ENCODE measurements around the gene GPATCH2. TPM values are rescaled to one million over a fixed set of nuclear protein-coding genes. Genes with fewer than 3 reads are reported as not detected.
A peak's percentile ranks its signal among the peaks of the same experiment; 100 is the strongest.

GPATCH2 gene
- total RNA-seq, 1 experiment from 2014 or later = 17.2 TPM

GRCh38 chr1:217599154-217599553 is 31.7 kb downstream of the GPATCH2 start:
- H4K20me1 ChIP-seq (ENCODE audit: low read length) = no peaks in the 10 kb centered on the region
- no peaks in the 10 kb centered on the region for H3F3A ChIP-seq (ENCODE audit: low read length, unreplicated experiment)
- POLR2A ChIA-PET (ENCODE audit: unreplicated experiment) = no interaction called here
- BruUV-seq (replicated peaks) = no TSS peak
- TF ChIP-seq CTCF (conservative IDR thresholded peaks at IDR 0.05; ENCODE audit: low read depth, low read length) = no peak
- no peak overlapping the region for H3K9ac ChIP-seq (ENCODE audit: low read length)
- DNase-seq = no peak
- no peak overlapping the region for H3K4me3 ChIP-seq (ENCODE audit: low read length)
- H3K27ac ChIP-seq (ENCODE audit: low read length) = no peak overlapping the region
- no peak overlapping the region for H2AFZ ChIP-seq (ENCODE audit: low read length)
- no peaks in the 10 kb centered on the region for H3K27me3 ChIP-seq (ENCODE audit: low read length)
- CTCF ChIA-PET = no interaction called here
- H3K4me2 ChIP-seq (ENCODE audit: low read length) = no peak overlapping the region
- H3K9me2 ChIP-seq (replicated peaks; ENCODE audit: low read length) = no peaks in the 10 kb centered on the region
- ATAC-seq = no peak
- H3K4me1 ChIP-seq (ENCODE audit: insufficient read depth, low read length) = no peaks in the 10 kb centered on the region
- no peaks in the 10 kb centered on the region for H3K9me3 ChIP-seq (ENCODE audit: low read length)
- H3K79me2 ChIP-seq (ENCODE audit: low read length) = no peaks in the 10 kb centered on the region
- H3K36me3 ChIP-seq (ENCODE audit: low read depth, low read length) = no peaks in the 10 kb centered on the region
- intact Hi-C loops (cut with micrococcal nuclease) = no loop called here

GRCh38 chr1:217590598-217590997 is 40.3 kb downstream of the GPATCH2 start:
- Histone ChIP-seq H3K27me3 (ENCODE audit: low read length) (no peaks in the 10 kb centered on the region), H2AFZ (ENCODE audit: low read length) (no peak overlapping the region), H3K4me1 (ENCODE audit: insufficient read depth, low read length) (no peaks in the 10 kb centered on the region), H3K79me2 (ENCODE audit: low read length) (no peaks in the 10 kb centered on the region), H3K9ac (ENCODE audit: low read length) (no peak overlapping the region), H3K4me3 (ENCODE audit: low read length) (no peak overlapping the region), H3K4me2 (ENCODE audit: low read length) (no peak overlapping the region), H3K27ac (ENCODE audit: low read length) (no peak overlapping the region), H4K20me1 (ENCODE audit: low read length) (no peaks in the 10 kb centered on the region), H3K9me2 (replicated peaks; ENCODE audit: low read length) (no peaks in the 10 kb centered on the region), H3K9me3 (ENCODE audit: low read length) (no peaks in the 10 kb centered on the region), H3F3A (ENCODE audit: low read length, unreplicated experiment) (no peaks in the 10 kb centered on the region), H3K36me3 (ENCODE audit: low read depth, low read length) (no peaks in the 10 kb centered on the region)
- DNase-seq (peak; percentile 19), ATAC-seq (peak; percentile 53; the same call in 1 of the 2 replicates)
- ChIA-PET POLR2A (ENCODE audit: unreplicated experiment) (interaction anchor here (0.5 kb wide), 1 partner anchor 320 kb away, joined by 3 read pairs; no protein-coding TSS in a partner anchor), CTCF (interaction anchor here (0.5 to 0.8 kb wide), 3 partner anchors 40 to 580 kb away, joined by 3 to 4 read pairs (median 3); partner anchors contain the start of gene GPATCH2)
- no peak for TF ChIP-seq EZH2phosphoT487 (IDR thresholded peaks at IDR 0.05; ENCODE audit: borderline replicate concordance, low read length)
- TF ChIP-seq CTCF (conservative IDR thresholded peaks at IDR 0.05; ENCODE audit: low read depth, low read length) = peak; percentile 65
- no peak for TF ChIP-seq EZH2 (IDR thresholded peaks at IDR 0.05; ENCODE audit: low read length, unreplicated experiment)
- intact Hi-C loops (cut with micrococcal nuclease) = loop anchor here (5.0 kb wide), 1 partner anchor 582 kb away; no protein-coding TSS in a partner anchor
- BruUV-seq (replicated peaks) = no TSS peak

GRCh38 chr1:217586586-217586985 is 44.3 kb downstream of the GPATCH2 start:
- H3K27me3 ChIP-seq (ENCODE audit: low read length) = no peaks in the 10 kb centered on the region
- no peaks in the 10 kb centered on the region for H3K36me3 ChIP-seq (ENCODE audit: low read depth, low read length)
- DNase-seq = no peak
- H3K9me2 ChIP-seq (replicated peaks; ENCODE audit: low read length) = no peaks in the 10 kb centered on the region
- intact Hi-C loops (cut with micrococcal nuclease) = no loop called here
- no peaks in the 10 kb centered on the region for H4K20me1 ChIP-seq (ENCODE audit: low read length)
- no peak overlapping the region for H2AFZ ChIP-seq (ENCODE audit: low read length)
- no TSS peak for BruUV-seq (replicated peaks)
- no peaks in the 10 kb centered on the region for H3K4me1 ChIP-seq (ENCODE audit: insufficient read depth, low read length)
- no peak for TF ChIP-seq EZH2phosphoT487 (IDR thresholded peaks at IDR 0.05; ENCODE audit: borderline replicate concordance, low read length)
- no peak for TF ChIP-seq CTCF (conservative IDR thresholded peaks at IDR 0.05; ENCODE audit: low read depth, low read length)
- no peak for TF ChIP-seq EZH2 (IDR thresholded peaks at IDR 0.05; ENCODE audit: low read length, unreplicated experiment)
- H3K9ac ChIP-seq (ENCODE audit: low read length) = no peak overlapping the region
- no peaks in the 10 kb centered on the region for H3K9me3 ChIP-seq (ENCODE audit: low read length)
- H3K4me3 ChIP-seq (ENCODE audit: low read length) = no peak overlapping the region
- ChIA-PET CTCF (no interaction called here), POLR2A (ENCODE audit: unreplicated experiment) (no interaction called here)
- no peak overlapping the region for H3K27ac ChIP-seq (ENCODE audit: low read length)
- no peak; the same call in 1 of the 2 replicates for ATAC-seq
- no peaks in the 10 kb centered on the region for H3F3A ChIP-seq (ENCODE audit: low read length, unreplicated experiment)
- H3K79me2 ChIP-seq (ENCODE audit: low read length) = no peaks in the 10 kb centered on the region
- H3K4me2 ChIP-seq (ENCODE audit: low read length) = no peak overlapping the region
